PFSK-1 (cell line): ENCODE data around the gene KCNE4. TPM values are rescaled to one million over a fixed set of nuclear protein-coding genes. Genes with fewer than 3 reads are reported as not detected.
A peak's percentile ranks its signal among the peaks of the same experiment; 100 is the strongest.

Source experiments
- FOXP2 ChIP-seq: optimal IDR thresholded peaks from 2 replicates; pipeline ENCODE3; 2011; ENCODE audit warnings: borderline replicate concordance, control low read depth, inconsistent platforms; ENCODE audit not compliant: insufficient read depth; ENCODE audit errors: extremely low read length, extremely low read depth
- POLR2AphosphoS5 ChIP-seq: IDR thresholded peaks from 2 replicates; pipeline ENCODE4 v1.6.1; 2012; ENCODE audit warnings: low read depth, mild to moderate bottlenecking, control low read depth, low read length, moderate library complexity
- SIN3A ChIP-seq: IDR thresholded peaks from 2 replicates; pipeline ENCODE4 v1.6.1; 2012; ENCODE audit warnings: mild to moderate bottlenecking, low read length, moderate library complexity, borderline replicate concordance; ENCODE audit not compliant: insufficient read depth
- TAF1 ChIP-seq: IDR thresholded peaks from 2 replicates; pipeline ENCODE4 v1.6.1; 2012; ENCODE audit warnings: low read length, control low read depth, borderline replicate concordance; ENCODE audit not compliant: insufficient read depth
- polyA plus RNA-seq: library from polyadenylated mRNA; unstranded; fragments of >200 nt; gene quantifications from one replicate; pipeline ENCODE4 v1.2.1, GENCODE V29; 2012; ENCODE audit warnings: low read depth, missing spikeins; ENCODE audit not compliant: insufficient read length
- TF ChIP-seq, protein P1 (sequence below), 2 experiments: IDR thresholded peaks; 2 replicates each; pipeline versions ENCODE4 v1.6.1 to v1.8.0; 2011 to 2012; ENCODE audit warnings: low read depth in 2 of 2, low read length in 2 of 2, control low read depth in 1 of 2, inconsistent platforms in 1 of 2, mild to moderate bottlenecking in 1 of 2, moderate library complexity in 1 of 2; ENCODE audit not compliant: insufficient read depth in 1 of 2

KCNE4 gene, protein sequence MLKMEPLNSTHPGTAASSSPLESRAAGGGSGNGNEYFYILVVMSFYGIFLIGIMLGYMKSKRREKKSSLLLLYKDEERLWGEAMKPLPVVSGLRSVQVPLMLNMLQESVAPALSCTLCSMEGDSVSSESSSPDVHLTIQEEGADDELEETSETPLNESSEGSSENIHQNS
- 34.0 TPM for polyA plus RNA-seq

DNA sequence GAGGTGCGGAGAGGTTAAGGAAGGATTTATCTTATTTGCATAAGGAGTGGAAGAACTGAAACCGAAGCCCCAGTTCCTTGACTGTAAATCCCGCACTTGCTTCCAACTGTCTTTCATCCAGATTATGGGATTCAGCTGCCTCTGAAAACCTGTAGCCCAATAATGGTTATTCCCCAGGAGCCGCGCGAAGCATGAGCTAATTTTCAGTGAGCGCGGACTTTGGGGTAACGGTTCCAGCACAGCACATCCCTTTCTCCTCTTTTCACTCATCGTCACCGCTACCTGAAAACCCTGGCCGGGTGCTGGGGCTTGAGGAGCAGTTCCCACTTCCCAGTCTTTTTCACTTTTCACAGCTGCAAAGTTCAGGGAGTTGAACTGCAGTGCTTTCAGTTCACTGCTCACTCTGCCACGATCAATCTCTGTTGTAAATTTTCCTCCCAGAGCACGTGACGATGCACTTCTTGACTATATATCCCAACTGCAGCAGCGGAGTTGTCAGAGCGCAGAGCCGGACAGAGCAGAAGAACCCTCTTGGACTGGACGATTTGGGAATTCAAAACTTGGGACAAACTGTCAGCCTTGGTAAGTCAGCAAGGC is at the start of gene KCNE4:
Gene KCNE4, plus strand, starts transcription at position 498 of the 597 bp plus-strand sequence. CDS start 641 bp downstream, outside the sequence.
- TF ChIP-seq FOXP2 = no peak
- peak; percentile 30; the same call in 1 of the 2 replicates for TF ChIP-seq SIN3A
- TF ChIP-seq TAF1 = peak; percentile 91; the same call in 1 of the 2 replicates
- TF ChIP-seq, protein P1, sequence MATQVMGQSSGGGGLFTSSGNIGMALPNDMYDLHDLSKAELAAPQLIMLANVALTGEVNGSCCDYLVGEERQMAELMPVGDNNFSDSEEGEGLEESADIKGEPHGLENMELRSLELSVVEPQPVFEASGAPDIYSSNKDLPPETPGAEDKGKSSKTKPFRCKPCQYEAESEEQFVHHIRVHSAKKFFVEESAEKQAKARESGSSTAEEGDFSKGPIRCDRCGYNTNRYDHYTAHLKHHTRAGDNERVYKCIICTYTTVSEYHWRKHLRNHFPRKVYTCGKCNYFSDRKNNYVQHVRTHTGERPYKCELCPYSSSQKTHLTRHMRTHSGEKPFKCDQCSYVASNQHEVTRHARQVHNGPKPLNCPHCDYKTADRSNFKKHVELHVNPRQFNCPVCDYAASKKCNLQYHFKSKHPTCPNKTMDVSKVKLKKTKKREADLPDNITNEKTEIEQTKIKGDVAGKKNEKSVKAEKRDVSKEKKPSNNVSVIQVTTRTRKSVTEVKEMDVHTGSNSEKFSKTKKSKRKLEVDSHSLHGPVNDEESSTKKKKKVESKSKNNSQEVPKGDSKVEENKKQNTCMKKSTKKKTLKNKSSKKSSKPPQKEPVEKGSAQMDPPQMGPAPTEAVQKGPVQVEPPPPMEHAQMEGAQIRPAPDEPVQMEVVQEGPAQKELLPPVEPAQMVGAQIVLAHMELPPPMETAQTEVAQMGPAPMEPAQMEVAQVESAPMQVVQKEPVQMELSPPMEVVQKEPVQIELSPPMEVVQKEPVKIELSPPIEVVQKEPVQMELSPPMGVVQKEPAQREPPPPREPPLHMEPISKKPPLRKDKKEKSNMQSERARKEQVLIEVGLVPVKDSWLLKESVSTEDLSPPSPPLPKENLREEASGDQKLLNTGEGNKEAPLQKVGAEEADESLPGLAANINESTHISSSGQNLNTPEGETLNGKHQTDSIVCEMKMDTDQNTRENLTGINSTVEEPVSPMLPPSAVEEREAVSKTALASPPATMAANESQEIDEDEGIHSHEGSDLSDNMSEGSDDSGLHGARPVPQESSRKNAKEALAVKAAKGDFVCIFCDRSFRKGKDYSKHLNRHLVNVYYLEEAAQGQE (IDR thresholded peaks at IDR 0.05; ENCODE audit: insufficient read depth in 1 of 2, low read depth in 2 of 2, low read length in 2 of 2) = peak in 1 of 2 experiments; percentile 31; a peak in 1 of 4 replicates
- peak; percentile 96 for TF ChIP-seq POLR2AphosphoS5

GRCh38 chr2:223003191-223003590 is 48.8 kb upstream of the KCNE4 start:
- TF ChIP-seq POLR2AphosphoS5 (no peak), FOXP2 (no peak), TAF1 (no peak), SIN3A (no peak)
- TF ChIP-seq, protein P1 (IDR thresholded peaks at IDR 0.05; ENCODE audit: insufficient read depth in 1 of 2, low read depth in 2 of 2, low read length in 2 of 2) = no peak

GRCh38 chr2:223005496-223005895 is 46.5 kb upstream of the KCNE4 start:
- TF ChIP-seq FOXP2 = no peak
- TF ChIP-seq SIN3A = no peak
- no peak for TF ChIP-seq TAF1
- TF ChIP-seq, protein P1 (IDR thresholded peaks at IDR 0.05; ENCODE audit: insufficient read depth in 1 of 2, low read depth in 2 of 2, low read length in 2 of 2) = no peak
- TF ChIP-seq POLR2AphosphoS5 = no peak

DNA sequence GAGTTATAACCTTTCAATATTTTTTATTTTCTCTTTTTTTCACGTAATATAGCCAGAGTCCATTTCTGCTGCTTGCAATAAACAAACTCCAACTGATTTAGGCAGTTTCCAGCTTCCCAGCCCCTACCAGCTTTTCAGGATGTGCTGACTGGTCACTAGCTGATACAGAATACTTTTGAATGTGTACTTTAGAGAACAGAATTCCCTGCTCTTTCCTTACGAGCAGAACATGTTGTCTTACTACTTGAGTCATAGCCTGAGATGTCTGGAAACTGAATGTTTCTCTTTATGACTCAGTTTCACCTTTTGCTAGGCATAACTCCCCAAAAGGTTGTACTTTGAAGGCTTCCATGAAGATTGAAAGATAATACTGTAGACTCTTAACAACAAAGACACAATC is 44.5 kb upstream of the KCNE4 start:
- TF ChIP-seq, protein P1 (IDR thresholded peaks at IDR 0.05; ENCODE audit: insufficient read depth in 1 of 2, low read depth in 2 of 2, low read length in 2 of 2) = no peak
- no peak for TF ChIP-seq TAF1
- no peak for TF ChIP-seq FOXP2

- TF ChIP-seq FOXP2 (no peak), POLR2AphosphoS5 (no peak), SIN3A (no peak), TAF1 (no peak)
- TF ChIP-seq, protein P1 (IDR thresholded peaks at IDR 0.05; ENCODE audit: insufficient read depth in 1 of 2, low read depth in 2 of 2, low read length in 2 of 2) = no peak
Observed at GRCh38 chr2:223008162-223008561, 43.8 kb upstream of the KCNE4 start.
